C4-2B (cell line): ENCODE data around the gene CST11.

ENCODE experiments used
- H3K27ac ChIP-seq: fragments of 450-650 bp; 2 replicates; pipeline ENCODE4 v1.5.1; 2017
- CTCF ChIP-seq: fragments of 450-650 bp; conservative IDR thresholded peaks from 2 replicates; pipeline ENCODE4 v1.5.1; 2017; ENCODE audit warnings: mild to moderate bottlenecking
- ZFX ChIP-seq: fragments of 450-650 bp; IDR thresholded peaks from 2 replicates; pipeline ENCODE4 v1.6.1; 2017

CST11 gene, protein sequence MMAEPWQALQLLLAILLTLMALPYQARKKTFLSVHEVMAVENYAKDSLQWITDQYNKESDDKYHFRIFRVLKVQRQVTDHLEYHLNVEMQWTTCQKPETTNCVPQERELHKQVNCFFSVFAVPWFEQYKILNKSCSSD

GRCh38 chr20:23452776-23453175, at the start of gene CST11:
TSS of gene CST11 (minus strand) at chr20:23452876. CDS start at chr20:23452811, 65 bp downstream.
- H3K27ac ChIP-seq: no peak within 1 kb of the TSS
- TF ChIP-seq CTCF: no peak
- TF ChIP-seq ZFX: no peak

GRCh38 chr20:23501926-23502325, 49.2 kb upstream of the CST11 start:
- TF ChIP-seq ZFX (no peak), CTCF (no peak)
- H3K27ac ChIP-seq: no peak overlapping the region

GRCh38 chr20:23497536-23497935, 44.9 kb upstream of the CST11 start:
- TF ChIP-seq ZFX (no peak), CTCF (no peak)
- no peak overlapping the region for H3K27ac ChIP-seq

DNA sequence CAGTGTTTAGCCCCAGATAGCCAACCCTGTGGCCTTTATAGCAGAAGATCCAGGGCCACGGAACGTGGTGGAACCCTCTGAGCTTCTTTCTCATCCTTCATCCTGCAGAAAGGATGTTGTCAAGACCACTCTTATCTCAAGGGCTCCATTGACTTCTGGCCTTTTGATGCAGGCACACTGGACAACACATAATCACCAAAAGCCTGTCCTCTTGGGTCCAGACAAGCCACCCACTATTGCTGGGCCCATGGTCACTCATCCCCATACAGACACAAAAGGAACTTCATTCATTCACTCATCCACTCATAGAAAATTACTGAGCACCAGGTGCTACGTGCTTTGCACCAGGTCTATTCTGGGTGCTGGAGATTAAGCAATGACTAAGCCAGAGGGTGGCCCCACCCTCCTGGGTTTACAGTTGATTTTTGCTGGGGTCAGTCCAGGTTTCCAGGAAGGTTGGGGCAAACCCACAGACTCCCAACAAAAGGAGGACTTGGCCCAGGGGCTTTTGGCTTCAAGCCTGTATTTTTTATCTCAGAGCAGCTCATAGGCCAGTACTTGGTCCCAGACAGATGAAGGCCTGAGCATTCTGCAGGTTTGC, 40.6 kb upstream of the CST11 start:
- TF ChIP-seq ZFX (no peak), CTCF (no peak)
- no peak overlapping the region for H3K27ac ChIP-seq

DNA sequence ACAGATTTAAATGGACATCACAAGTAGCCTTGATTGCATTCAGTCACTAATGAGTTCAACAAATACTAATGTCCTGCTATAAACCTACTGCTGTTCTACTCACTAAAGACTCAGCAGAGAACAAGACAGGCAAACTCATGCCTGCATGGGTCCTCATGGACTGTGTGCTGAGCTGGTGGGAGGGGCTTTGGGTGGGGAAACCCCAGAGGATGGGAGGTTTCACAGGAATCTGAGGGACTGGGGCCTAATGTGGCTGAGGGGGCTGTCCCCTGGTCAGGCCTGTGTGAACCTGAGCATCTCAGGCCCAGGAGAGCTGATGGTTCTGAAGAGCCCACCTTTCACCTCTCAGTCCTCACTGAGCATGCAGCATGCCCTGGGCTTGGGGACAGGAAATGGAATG, 39.6 kb upstream of the CST11 start:
- TF ChIP-seq CTCF (no peak), ZFX (no peak)
- H3K27ac ChIP-seq: no peak overlapping the region

DNA sequence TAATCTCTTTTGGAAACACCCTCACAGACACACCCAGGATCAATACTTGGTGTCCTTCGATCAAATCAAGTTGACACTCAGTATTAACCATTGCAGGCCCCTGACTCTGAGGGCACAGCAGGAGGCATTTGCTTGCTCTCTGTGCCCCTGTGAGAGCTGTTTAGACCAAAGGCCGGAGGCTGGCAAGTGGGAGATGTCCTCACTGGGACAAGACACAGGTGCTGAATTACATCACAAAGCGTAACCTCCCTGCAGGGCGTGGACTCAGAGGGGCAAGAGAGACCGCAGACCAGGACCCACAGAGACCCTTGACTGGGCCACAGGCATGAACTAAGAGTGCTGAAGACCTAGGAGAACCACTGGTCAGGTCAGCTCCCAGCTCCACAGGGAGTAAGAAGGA, 38.1 kb upstream of the CST11 start, which contains the start of gene CST8:
CST8 (plus strand) TSS at position 301 of the 400 bp plus-strand sequence. CDS start 551 bp downstream, outside the sequence.
- H3K27ac ChIP-seq: no peak within 1 kb of the TSS
- TF ChIP-seq CTCF (no peak), ZFX (no peak)

DNA sequence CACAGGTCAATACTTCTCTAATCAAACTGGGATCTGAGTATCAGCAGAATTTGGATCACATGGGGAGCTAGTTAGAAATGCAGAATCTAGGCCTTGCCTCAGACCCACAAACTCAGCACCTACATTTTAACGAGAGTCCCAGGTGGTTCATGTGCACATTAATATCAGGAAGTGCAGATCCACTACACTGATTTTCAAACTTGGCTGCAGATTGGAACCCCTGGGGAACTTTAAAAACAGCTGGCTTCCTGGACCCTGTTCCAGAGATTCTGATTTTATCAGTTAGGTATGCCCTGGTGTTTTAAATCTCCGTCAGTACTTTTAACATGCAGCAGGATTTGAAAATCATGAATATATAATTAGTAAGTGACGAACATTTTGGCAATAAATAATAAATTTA, 36.3 kb upstream of the CST11 start:
- H3K27ac ChIP-seq: no peak overlapping the region
- TF ChIP-seq CTCF (no peak), ZFX (no peak)
